ENCODE data around the gene MTMR12. TPM values are rescaled to one million over a fixed set of nuclear protein-coding genes. Genes with fewer than 3 reads are reported as not detected.

Gene MTMR12
- total RNA-seq (2013; cell fraction: nucleolus; rRNA removed), result 50.7 and 65.2 TPM in 2 replicates
- total RNA-seq (2014; rRNA removed) (17.1 and 19.3 TPM in 2 replicates), total RNA-seq (2014; rRNA removed; fragmentation: Illumina TruSeq; extraction: Trizol) (15.4 and 16.2 TPM in 2 replicates), total RNA-seq (2021) (21.7 and 25.7 TPM in 2 replicates), polyA plus RNA-seq (2011; rRNA removed) (22.9 and 24.7 TPM in 2 replicates), polyA plus RNA-seq (2014; fragmentation: Illumina TruSeq; extraction: Trizol) (22.4 and 22.6 TPM in 2 replicates), polyA plus RNA-seq (2014; fragmentation: Nextera tagmentation; extraction: Ambion mirVana) (1 to 10 TPM; 5.0 to 8.1 TPM), polyA plus RNA-seq (2014; rRNA removed) (16.0 and 16.5 TPM in 2 replicates), polyA plus RNA-seq (2016; fragmentation: Nextera tagmentation; extraction: Ambion mirVana) (10 to 100 TPM; 10.8 to 12.7 TPM), polyA minus RNA-seq (2011; rRNA and poly(A)+ RNA removed) (19.7 and 33.3 TPM in 2 replicates), Bru-seq, nascent RNA (percentile 76 among the genes with signal in this experiment), BruChase-seq, experiment 1, labeled RNA remaining after a 6-hour chase (percentile 72 among the genes with signal in this experiment), BruChase-seq, experiment 2, labeled RNA remaining after a 2-hour chase (percentile 74 among the genes with signal in this experiment)
- polyA plus RNA-seq (2011; ENCODE audit: low read depth), result 6.2 TPM
- 13.3 and 15.2 TPM in 2 replicates for polyA plus RNA-seq (2011; cell fraction: cytosol; rRNA removed)
- polyA plus RNA-seq (2011; cell fraction: nucleus; rRNA removed), result 9.5 and 11.1 TPM in 2 replicates
- 8.7 TPM in 2 replicates for polyA plus RNA-seq (2012)
- polyA minus RNA-seq (2011; cell fraction: cytosol; rRNA and poly(A)+ RNA removed), result 9.6 and 12.2 TPM in 2 replicates
- polyA minus RNA-seq (2011; cell fraction: nucleus; rRNA and poly(A)+ RNA removed), result 13.5 and 23.0 TPM in 2 replicates
- long read RNA-seq, experiment 1, full-length matches to known transcripts, result 8 of 13 reads
- long read RNA-seq, experiment 1, partial matches to known transcripts, result 0 of 13 reads
- long read RNA-seq, experiment 1, other reads (novel, unspliced or antisense), result 5 of 13 reads
- long read RNA-seq, experiment 2, full-length matches to known transcripts, result 31 of 53 reads
- long read RNA-seq, experiment 2, partial matches to known transcripts, result 7 of 53 reads
- long read RNA-seq, experiment 2, other reads (novel, unspliced or antisense), result 15 of 53 reads

GRCh38 chr5:32312595-32313332 lies at the start of gene MTMR12:
MTMR12 (minus strand) TSS chr5:32312939; CDS start chr5:32312838, 101 bp downstream.
- RAD21 ChIA-PET (ENCODE audit: unreplicated experiment), result interaction anchor here (1.0 to 1.3 kb wide), 2 partner anchors 32 to 37 kb away, joined by 4 read pairs; no protein-coding TSS in a partner anchor
- CTCF ChIA-PET, result no interaction called here
- in situ Hi-C loops (cut with MboI) (no loop called here), intact Hi-C loops (cut with micrococcal nuclease; ENCODE audit: unreplicated experiment) (loop anchor here (1.0 to 2.0 kb wide), 2 partner anchors 32 to 138 kb away; partner anchors contain the start of gene GOLPH3)
- H3K27me3 ChIP-seq (replicated peaks in 1 of 2; ENCODE audit: control insufficient read depth in 2 of 2, insufficient read depth in 2 of 2, low read length in 1 of 2), result no peaks in the 10 kb centered on the region
- peaks cover 13% of the 10 kb centered on the region for H3K4me1 ChIP-seq (ENCODE audit: control insufficient read depth, insufficient read depth, low read length)
- POLR2A ChIA-PET, result interaction anchor here (0.8 to 1.5 kb wide), 3 partner anchors 12 to 33 kb away, joined by 3 to 4 read pairs (median 3); no protein-coding TSS in a partner anchor
- FAIRE-seq (peak; percentile 99), DNase-seq (ENCODE audit: low read depth, low spot score) (peak; percentile 98), ATAC-seq (peak; percentile 95)
- peak within 1 kb of the TSS; percentile 83 for H3K27ac ChIP-seq (ENCODE audit: control insufficient read depth, insufficient read depth)
- BruUV-seq (replicated peaks), result no TSS peak
- H3K9ac ChIP-seq (ENCODE audit: control insufficient read depth, insufficient read depth, low read length), result peak within 1 kb of the TSS; percentile 88
- peaks cover 29% of the 10 kb centered on the region for H3K79me2 ChIP-seq (ENCODE audit: control insufficient read depth, insufficient read depth, low read length)
- peak within 1 kb of the TSS; percentile 73 for H3K4me3 ChIP-seq
- peak within 1 kb of the TSS; percentile 96 for H3K4me2 ChIP-seq (ENCODE audit: control insufficient read depth, insufficient read depth)
- SMC1A ChIA-PET (ENCODE audit: uncharacterized antibody, unreplicated experiment), result no interaction called here
- H3K36me3 ChIP-seq (ENCODE audit: control insufficient read depth in 2 of 2, insufficient read depth in 2 of 2, low read length in 1 of 2), result no peaks in the 10 kb centered on the region
- H2AFZ ChIP-seq (ENCODE audit: control insufficient read depth, low read depth, low read length), result peak within 1 kb of the TSS; percentile 82
- no peaks in the 10 kb centered on the region for H4K20me1 ChIP-seq (ENCODE audit: control insufficient read depth, insufficient read depth)
- H3K9me3 ChIP-seq (replicated peaks; ENCODE audit: control insufficient read depth, insufficient read depth, low read length), result no peaks in the 10 kb centered on the region
- under 1% methylated on average over 66 of the region's 83 CpGs for WGBS (ENCODE audit: insufficient coverage, insufficient replicate concordance, low lambda C conversion rate, missing lambda C conversion rate)
- TF ChIP-seq NKRF (conservative IDR thresholded peaks at IDR 0.05) (peak; percentile 88), E2F4 (IDR thresholded peaks at IDR 0.05; ENCODE audit: low read depth, low read length) (no peak), TCF7 (IDR thresholded peaks at IDR 0.05; ENCODE audit: borderline replicate concordance) (no peak), ZNF24 (IDR thresholded peaks at IDR 0.05) (0 out of 2 replicates have a peak, but pooled peaks have one; percentile 36), MEF2B (IDR thresholded peaks at IDR 0.05; ENCODE audit: partially characterized antibody, poor library complexity, severe bottlenecking) (no peak), RB1 (IDR thresholded peaks at IDR 0.05; ENCODE audit: borderline replicate concordance) (no peak; the same call in 1 of the 2 replicates), PBX3 (IDR thresholded peaks at IDR 0.05; ENCODE audit: insufficient replicate concordance, low read depth, low read length) (peak; percentile 98), ETV6 (conservative IDR thresholded peaks at IDR 0.05 in 1 of 2, IDR thresholded peaks at IDR 0.05 in 1 of 2; ENCODE audit: borderline replicate concordance in 1 of 2, low read depth in 1 of 2) (no peak)
